Smooth muscle cell (in vitro differentiated cells): ENCODE results near the gene CAMTA2. TPM values are rescaled to one million over a fixed set of nuclear protein-coding genes. Genes with fewer than 3 reads are reported as not detected.

Experiments used
- DNase-seq: peaks from one replicate; lab custom pipeline; 2025; ENCODE audit not compliant: unreplicated experiment; lab: John Stamatoyannopoulos, UW
- H2AFZ ChIP-seq: fragments of 200-600 bp; sonication (generic); 2 replicates; pipeline ENCODE4 v1.6.0; 2016; ENCODE audit warnings: antibody characterized with exemption, low read depth, mild to moderate bottlenecking
- H3F3A ChIP-seq: fragments of 200-600 bp; sonication (generic); 2 replicates; pipeline ENCODE4 v1.6.0; 2017; ENCODE audit warnings: antibody characterized with exemption, low read depth
- H3K27ac ChIP-seq: fragments of 200-600 bp; sonication (generic); 2 replicates; pipeline ENCODE4 v1.5.1; 2016; ENCODE audit warnings: low read depth, mild to moderate bottlenecking
- H3K27me3 ChIP-seq: fragments of 200-600 bp; sonication (generic); 2 replicates; pipeline ENCODE4 v1.6.1; 2016; ENCODE audit warnings: low read depth, mild to moderate bottlenecking
- H3K36me3 ChIP-seq: fragments of 200-600 bp; sonication (generic); 2 replicates; pipeline ENCODE4 v1.5.1; 2016; ENCODE audit warnings: low read depth
- H3K4me1 ChIP-seq: fragments of 200-600 bp; sonication (generic); 2 replicates; pipeline ENCODE4 v1.5.1; 2016; ENCODE audit warnings: low read depth
- H3K4me2 ChIP-seq: fragments of 200-600 bp; sonication (generic); 2 replicates; pipeline ENCODE4 v1.6.0; 2016; ENCODE audit warnings: mild to moderate bottlenecking
- H3K4me3 ChIP-seq: fragments of 200-600 bp; sonication (generic); 2 replicates; pipeline ENCODE4 v1.5.1; 2016; ENCODE audit warnings: mild to moderate bottlenecking
- H3K79me2 ChIP-seq: fragments of 200-600 bp; sonication (generic); 2 replicates; pipeline ENCODE4 v1.6.0; 2016; ENCODE audit warnings: low read depth, mild to moderate bottlenecking
- H3K9ac ChIP-seq: fragments of 200-600 bp; sonication (generic); 2 replicates; pipeline ENCODE4 v1.6.0; 2016; ENCODE audit warnings: low read depth
- H3K9me3 ChIP-seq: fragments of 200-600 bp; sonication (generic); replicated peaks from 2 replicates; pipeline ENCODE4 v1.5.1; 2016; ENCODE audit warnings: low read depth
- H4K20me1 ChIP-seq: fragments of 200-600 bp; sonication (generic); 2 replicates; pipeline ENCODE4 v1.6.0; 2016; ENCODE audit warnings: low read depth
- CTCF ChIP-seq: fragments of 200-600 bp; sonication (generic); IDR thresholded peaks from 2 replicates; pipeline ENCODE4 v1.5.1; 2017; ENCODE audit warnings: borderline replicate concordance, mild to moderate bottlenecking, antibody characterized with exemption; ENCODE audit not compliant: insufficient read depth, poor library complexity, severe bottlenecking
- WGBS: methylation state at CpG from one replicate; pipeline ENCODE4 v1.1.7; 2016; ENCODE audit warnings: low lambda C conversion rate; 5-methylcytosine and 5-hydroxymethylcytosine counted together
- polyA plus RNA-seq: library from polyadenylated mRNA; unstranded; fragments of >200 nt; fragmentation: Nextera tagmentation; extraction: Ambion mirVana; gene quantifications from 2 replicates; pipeline ENCODE4 v1.2.1, GENCODE V29; 2016
- total RNA-seq: library from RNA; depleted of rRNA; stranded (reverse); fragments of >200 nt; gene quantifications from 2 replicates; pipeline ENCODE4 v1.2.3, GENCODE V29; 2014

Gene CAMTA2
- total and polyA plus RNA-seq, 2 experiments from 2014 or later = 5.1 to 26.2 TPM

DNA sequence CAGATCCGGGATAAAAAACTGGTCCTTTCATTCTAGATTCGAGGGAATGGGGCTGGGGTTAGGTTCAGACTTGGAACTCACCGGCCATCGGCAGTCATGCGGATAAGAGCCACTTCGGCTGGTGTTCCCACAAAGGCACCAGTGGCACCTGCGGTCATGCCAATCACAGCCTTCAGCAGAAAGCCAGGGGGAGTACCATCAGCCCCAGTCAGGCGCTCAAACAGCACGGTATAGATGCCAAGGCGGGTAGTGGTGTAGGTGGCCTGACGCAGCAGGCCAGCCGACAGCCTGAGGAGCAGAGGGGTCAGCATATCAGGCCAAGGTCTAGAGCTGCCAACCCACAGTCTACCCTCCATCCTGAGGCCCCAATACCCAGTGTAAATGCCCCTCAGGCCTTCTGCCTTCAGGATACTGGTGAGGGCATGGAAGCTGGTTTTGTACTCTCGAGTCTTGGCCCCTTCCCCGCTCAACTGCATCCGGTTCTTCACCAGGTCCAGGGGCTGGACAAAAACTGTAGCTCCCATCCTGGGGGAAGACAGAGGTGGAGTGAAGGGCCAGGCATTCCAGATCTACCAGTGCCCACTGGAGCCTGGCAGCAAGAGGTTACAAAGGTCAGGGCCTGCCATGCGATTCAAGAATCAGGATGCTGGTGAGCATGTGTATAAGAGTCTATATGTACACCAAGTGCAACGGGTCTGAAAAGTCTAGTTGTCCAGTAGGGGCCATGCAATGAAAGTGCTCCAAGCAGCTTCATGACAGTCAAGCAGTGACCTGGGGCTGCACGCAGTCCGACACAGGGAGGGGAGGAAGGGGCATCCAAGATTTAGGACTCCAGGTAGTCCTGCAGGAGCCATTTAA is 48.6 kb downstream of the CAMTA2 start:
- no peak for DNase-seq
- H3K4me1 ChIP-seq = peaks cover 12% of the 10 kb centered on the region
- peak overlapping the region; percentile 95 for H3K4me2 ChIP-seq
- peaks cover 17% of the 10 kb centered on the region for H3F3A ChIP-seq
- WGBS = 75% methylated on average over 19 of the region's 19 CpGs
- H3K27me3 ChIP-seq = no peaks in the 10 kb centered on the region
- peak overlapping the region; percentile 59 for H3K9ac ChIP-seq
- H3K36me3 ChIP-seq = no peaks in the 10 kb centered on the region
- peak overlapping the region; percentile 92 for H3K27ac ChIP-seq
- H3K9me3 ChIP-seq = no peaks in the 10 kb centered on the region
- H3K79me2 ChIP-seq = peaks cover 38% of the 10 kb centered on the region
- TF ChIP-seq CTCF = no peak
- H2AFZ ChIP-seq = no peak overlapping the region
- H4K20me1 ChIP-seq = peaks cover 4% of the 10 kb centered on the region
- peak overlapping the region; percentile 77 for H3K4me3 ChIP-seq

- peaks cover 31% of the 10 kb centered on the region for H3K79me2 ChIP-seq
- H3K36me3 ChIP-seq = no peaks in the 10 kb centered on the region
- H3K9ac ChIP-seq = no peak overlapping the region
- H3K4me1 ChIP-seq = peaks cover 12% of the 10 kb centered on the region
- no peak for TF ChIP-seq CTCF
- peaks cover 12% of the 10 kb centered on the region for H3F3A ChIP-seq
- peaks cover 4% of the 10 kb centered on the region for H4K20me1 ChIP-seq
- no peak overlapping the region for H2AFZ ChIP-seq
- no peaks in the 10 kb centered on the region for H3K27me3 ChIP-seq
- DNase-seq = no peak
- peak overlapping the region; percentile 95 for H3K4me2 ChIP-seq
- H3K27ac ChIP-seq = no peak overlapping the region
- H3K9me3 ChIP-seq = no peaks in the 10 kb centered on the region
- H3K4me3 ChIP-seq = no peak overlapping the region
- WGBS = 98% methylated on average over 11 of the region's 11 CpGs
Measured at GRCh38 chr17:4938069-4938491, 49.4 kb downstream of the CAMTA2 start.

DNA sequence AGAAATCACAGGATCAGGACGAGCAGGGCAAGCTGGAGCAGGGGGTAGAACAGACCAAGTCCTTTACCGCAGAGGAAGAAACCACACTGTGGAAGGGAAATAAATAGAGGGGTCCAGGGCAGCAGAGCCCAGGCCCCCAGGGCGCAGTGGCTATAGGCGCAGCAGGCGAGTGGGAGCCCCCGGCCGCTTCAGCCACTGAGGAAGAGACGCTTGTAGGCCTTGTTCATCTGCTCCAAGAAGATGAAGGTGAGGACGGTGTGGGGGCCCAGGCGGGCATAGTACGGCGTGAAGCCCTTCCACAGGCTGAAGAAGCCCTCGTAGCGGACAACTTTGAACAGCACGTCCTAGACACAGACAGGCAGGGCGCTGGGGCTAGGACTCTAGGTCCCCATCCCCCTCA is 49.9 kb downstream of the CAMTA2 start:
- no peaks in the 10 kb centered on the region for H3K27me3 ChIP-seq
- no peaks in the 10 kb centered on the region for H3K36me3 ChIP-seq
- no peak overlapping the region for H3K4me2 ChIP-seq
- H3K9ac ChIP-seq = no peak overlapping the region
- peaks cover 28% of the 10 kb centered on the region for H3K79me2 ChIP-seq
- peaks cover 12% of the 10 kb centered on the region for H3K4me1 ChIP-seq
- H3K4me3 ChIP-seq = no peak overlapping the region
- H4K20me1 ChIP-seq = peaks cover 4% of the 10 kb centered on the region
- H3K9me3 ChIP-seq = no peaks in the 10 kb centered on the region
- peaks cover 7% of the 10 kb centered on the region for H3F3A ChIP-seq
- no peak for TF ChIP-seq CTCF
- H3K27ac ChIP-seq = no peak overlapping the region
- H2AFZ ChIP-seq = no peak overlapping the region
- DNase-seq = no peak
- 90% methylated on average over 15 of the region's 16 CpGs for WGBS
